Kidney (tissue), 14 donors: ENCODE data around the gene HMGXB3. TPM values are rescaled to one million over a fixed set of nuclear protein-coding genes. Genes with fewer than 3 reads are reported as not detected.

ENCODE experiments used
- DNase-seq, 5 donors: peaks; one replicate each; pipeline ENCODE4 v3.0.0-alpha.2; 2013 to 2020
- FAIRE-seq: peaks from 2 replicates; lab custom pipeline; 2012; peaks lifted over from hg19 to GRCh38; lab: Jason Lieb, UNC
- H3K27ac ChIP-seq, 2 donors: one replicate each; pipeline ENCODE4 v1.7.0; 2013; ENCODE audit warnings: low read depth in 2 of 2, low read length in 2 of 2, inconsistent platforms in 1 of 2
- H3K27me3 ChIP-seq: one replicate; pipeline ENCODE4 v1.7.1; 2013; ENCODE audit warnings: low read length, inconsistent platforms; ENCODE audit not compliant: control insufficient read depth, insufficient read depth
- H3K36me3 ChIP-seq, 3 donors: one replicate each; pipeline versions ENCODE4 v1.7.0 to v1.7.1; 2013; ENCODE audit warnings: low read length in 3 of 3, control low read depth in 1 of 3, inconsistent platforms in 1 of 3; ENCODE audit not compliant: insufficient read depth in 3 of 3, control insufficient read depth in 2 of 3
- H3K4me1 ChIP-seq, 3 donors: one replicate each; pipeline versions ENCODE4 v1.7.0 to v1.7.1; 2013; ENCODE audit warnings: low read length in 3 of 3, inconsistent platforms in 1 of 3, low read depth in 1 of 3; ENCODE audit not compliant: control insufficient read depth in 2 of 3, insufficient read depth in 2 of 3
- H3K4me3 ChIP-seq, 3 donors: one replicate each; pipeline versions ENCODE4 v1.7.0 to v1.8.1; 2013; ENCODE audit warnings: low read length in 3 of 3, control low read depth in 1 of 3, inconsistent platforms in 1 of 3
- H3K9ac ChIP-seq, 3 donors: one replicate each; pipeline versions ENCODE4 v1.7.0 to v1.7.1; 2013; ENCODE audit warnings: low read length in 3 of 3, control low read depth in 1 of 3, inconsistent platforms in 1 of 3
- H3K9me3 ChIP-seq, 3 donors: one replicate each; pipeline versions ENCODE4 v1.7.0 to v1.7.1; 2013; ENCODE audit warnings: low read length in 3 of 3, control low read depth in 1 of 3, inconsistent platforms in 1 of 3; ENCODE audit not compliant: control insufficient read depth in 2 of 3, insufficient read depth in 1 of 3
- intact Hi-C: fragments of 100-400 bp; cut with DNase I; formaldehyde crosslinking; loops from one replicate; pipeline ENCODE4 v1.11.1; 2022
- polyA plus RNA-seq: library from polyadenylated mRNA; stranded (reverse); fragments of 350-450 nt; fragmentation: Illumina TruSeq; extraction: RNeasy Lipid Tissue Mini Kit (QIAGEN cat#74804); gene quantifications from one replicate; pipeline ENCODE4 v1.2.3, GENCODE V29; 2014; ENCODE audit warnings: low read depth, low replicate concordance; ENCODE audit not compliant: insufficient read depth
- total RNA-seq: library from RNA; stranded (reverse); fragmentation: NEBNext Ultra II Directional; extraction: Animal tissue kit (Norgen Biotek cat#: 25700); gene quantifications from one replicate; pipeline ENCODE4 v1.2.1, GENCODE V29; 2021
- TF ChIP-seq, protein P1 (sequence below): IDR thresholded peaks from 3 replicates; pipeline ENCODE4 v1.5.1; 2012; ENCODE audit warnings: mild to moderate bottlenecking, moderate library complexity, borderline replicate concordance; ENCODE audit not compliant: insufficient read depth; ENCODE audit errors: extremely low read depth
- donor health status: control.
- donor health status: control.
- donor health status: control.
- donor health status: control.
- donor health status: control.
- donor health status: DM: yes; HTN: yes; CAD: no.
- donor health status: Normal renal cell carcinoma (clear cell type).

The HMGXB3 gene
- total and polyA plus RNA-seq, 2 donors from 2014 or later, result 9.5 to 29.3 TPM

DNA sequence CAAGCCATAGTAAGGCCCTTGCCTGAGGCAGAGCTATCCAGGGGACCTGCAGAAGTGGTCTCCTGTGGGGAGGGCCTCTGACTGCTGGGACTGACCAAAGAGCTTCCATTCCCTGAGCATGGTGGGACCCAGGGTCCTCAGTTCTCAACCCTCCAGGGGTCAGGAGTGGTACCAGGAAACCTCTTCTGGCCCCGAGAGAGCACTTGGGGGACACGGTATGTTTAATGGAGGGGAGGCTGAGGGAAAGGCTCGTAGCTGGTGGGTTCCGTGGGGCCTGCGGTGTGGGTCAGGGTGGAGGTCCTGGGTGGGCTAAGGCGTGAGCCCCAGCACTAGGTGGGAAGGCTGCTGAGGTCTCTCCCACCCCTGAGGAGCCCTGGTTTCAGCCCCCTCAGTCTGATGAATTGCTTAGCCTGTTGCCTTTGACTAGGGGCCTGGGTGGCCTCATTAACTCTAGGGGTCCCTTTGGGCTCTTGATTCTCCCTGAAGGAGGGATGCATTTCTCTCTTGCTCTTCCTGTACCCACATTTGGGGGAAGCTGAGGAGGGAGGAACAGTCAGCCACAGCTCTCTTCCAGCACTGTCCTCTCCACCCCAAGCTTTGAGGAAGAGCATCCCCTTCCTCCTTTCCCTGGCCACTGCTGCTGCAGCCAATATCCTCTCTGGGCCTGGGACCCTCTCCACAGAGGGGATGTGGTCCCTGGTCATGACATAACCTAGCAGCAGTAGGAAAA is 51.9 kb downstream of the HMGXB3 start:
- H3K27me3 ChIP-seq, result no peaks in the 10 kb centered on the region
- no peak overlapping the region for H3K4me3 ChIP-seq
- intact Hi-C loops, result no loop called here
- H3K36me3 ChIP-seq, result peaks cover 2 to 69% (median 43%) of the 10 kb centered on the region in 3 donors
- FAIRE-seq, result no peak
- H3K9ac ChIP-seq, result no peak overlapping the region
- no peaks in the 10 kb centered on the region for H3K4me1 ChIP-seq
- H3K9me3 ChIP-seq, result no peaks in the 10 kb centered on the region
- TF ChIP-seq, protein P1, sequence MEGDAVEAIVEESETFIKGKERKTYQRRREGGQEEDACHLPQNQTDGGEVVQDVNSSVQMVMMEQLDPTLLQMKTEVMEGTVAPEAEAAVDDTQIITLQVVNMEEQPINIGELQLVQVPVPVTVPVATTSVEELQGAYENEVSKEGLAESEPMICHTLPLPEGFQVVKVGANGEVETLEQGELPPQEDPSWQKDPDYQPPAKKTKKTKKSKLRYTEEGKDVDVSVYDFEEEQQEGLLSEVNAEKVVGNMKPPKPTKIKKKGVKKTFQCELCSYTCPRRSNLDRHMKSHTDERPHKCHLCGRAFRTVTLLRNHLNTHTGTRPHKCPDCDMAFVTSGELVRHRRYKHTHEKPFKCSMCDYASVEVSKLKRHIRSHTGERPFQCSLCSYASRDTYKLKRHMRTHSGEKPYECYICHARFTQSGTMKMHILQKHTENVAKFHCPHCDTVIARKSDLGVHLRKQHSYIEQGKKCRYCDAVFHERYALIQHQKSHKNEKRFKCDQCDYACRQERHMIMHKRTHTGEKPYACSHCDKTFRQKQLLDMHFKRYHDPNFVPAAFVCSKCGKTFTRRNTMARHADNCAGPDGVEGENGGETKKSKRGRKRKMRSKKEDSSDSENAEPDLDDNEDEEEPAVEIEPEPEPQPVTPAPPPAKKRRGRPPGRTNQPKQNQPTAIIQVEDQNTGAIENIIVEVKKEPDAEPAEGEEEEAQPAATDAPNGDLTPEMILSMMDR, result no peak
- DNase-seq, result peak in 1 of 5 donors; percentile 12
- no peak overlapping the region for H3K27ac ChIP-seq

DNA sequence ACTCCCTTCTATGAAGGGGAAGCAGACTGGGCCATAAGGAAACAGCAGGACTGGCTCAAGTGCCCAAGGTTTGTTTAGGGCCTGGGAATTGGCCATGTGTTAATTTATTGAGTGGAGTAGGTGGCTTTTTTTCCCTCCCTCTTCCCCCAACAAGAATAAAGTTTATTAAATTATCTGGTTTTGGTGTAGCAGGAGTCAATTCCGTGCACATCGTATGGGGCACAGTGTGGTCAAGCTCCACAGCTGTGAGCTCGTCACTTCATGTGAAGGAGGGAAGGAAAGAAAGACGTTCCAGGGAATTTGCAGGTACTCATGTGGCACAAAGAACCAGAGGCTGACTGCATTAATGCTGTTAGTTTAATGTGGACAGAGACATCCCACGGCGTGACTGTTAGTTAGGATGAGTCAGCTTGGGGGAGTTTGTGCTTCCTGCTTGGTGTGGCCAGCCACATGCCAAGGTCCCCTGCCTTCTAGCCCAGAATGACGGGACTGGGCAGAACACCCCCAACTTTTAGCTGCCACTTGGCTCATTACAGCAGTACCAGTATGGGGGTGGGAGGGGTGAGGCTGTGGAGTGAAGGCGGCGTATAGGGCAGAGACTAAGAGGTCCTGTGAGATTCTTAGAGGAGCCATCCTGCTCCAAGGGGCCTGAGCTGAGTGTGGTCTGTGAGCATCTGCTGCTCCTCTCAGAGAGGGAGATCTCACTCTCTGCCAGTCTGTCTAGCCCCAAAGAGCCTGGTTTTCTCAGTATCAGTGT is 52.6 kb downstream of the HMGXB3 start:
- Histone ChIP-seq H3K27ac (no peak overlapping the region), H3K9me3 (no peaks in the 10 kb centered on the region), H3K36me3 (peaks cover 2 to 62% (median 37%) of the 10 kb centered on the region in 3 donors), H3K4me1 (no peaks in the 10 kb centered on the region), H3K4me3 (no peak overlapping the region), H3K9ac (no peak overlapping the region), H3K27me3 (no peaks in the 10 kb centered on the region)
- FAIRE-seq (no peak), DNase-seq (peak in 1 of 5 donors; percentile 22)
- intact Hi-C loops, result no loop called here
- TF ChIP-seq, protein P1, result no peak

DNA sequence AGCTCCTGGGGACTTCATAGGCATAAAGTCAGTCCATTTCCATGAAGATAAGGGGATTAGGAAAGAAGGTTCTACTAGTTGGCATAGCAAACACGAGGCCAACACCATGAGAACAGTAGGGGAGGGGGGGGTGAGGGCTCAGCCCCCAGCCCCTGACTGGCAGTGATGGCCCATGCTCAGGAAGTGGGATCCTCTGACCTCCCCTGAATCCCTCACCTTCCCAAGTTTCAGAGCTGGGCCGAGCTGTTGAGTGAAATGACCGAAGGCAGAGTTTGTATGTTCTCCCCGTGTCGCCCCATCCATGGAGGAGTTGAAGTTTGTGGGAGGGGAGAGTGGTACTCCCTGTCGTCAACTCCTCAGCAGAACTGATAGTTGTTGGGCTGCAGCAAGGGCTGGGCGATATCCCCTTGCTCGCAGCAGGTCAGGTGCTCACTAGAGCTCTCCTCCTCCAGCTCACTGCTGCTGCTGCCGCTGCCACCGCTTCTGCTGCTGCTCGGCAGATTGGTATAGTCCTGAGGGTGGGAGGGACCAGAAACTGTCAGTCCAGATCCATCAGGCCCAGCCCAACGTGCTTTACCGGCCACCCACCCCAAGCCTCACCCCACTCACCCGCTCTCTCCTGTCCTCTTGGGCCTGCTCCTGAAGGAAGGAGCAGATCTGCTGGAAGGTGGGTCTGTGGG is 53.3 kb downstream of the HMGXB3 start:
- FAIRE-seq, result no peak
- no peak overlapping the region for H3K4me3 ChIP-seq
- H3K36me3 ChIP-seq, result peaks cover under 1 to 55% (median 32%) of the 10 kb centered on the region in 3 donors
- no peak overlapping the region for H3K27ac ChIP-seq
- no peaks in the 10 kb centered on the region for H3K4me1 ChIP-seq
- H3K9me3 ChIP-seq, result no peaks in the 10 kb centered on the region
- no peak overlapping the region for H3K9ac ChIP-seq
- H3K27me3 ChIP-seq, result no peaks in the 10 kb centered on the region
- intact Hi-C loops, result no loop called here
- DNase-seq, result peak in 1 of 5 donors; percentile 26
- TF ChIP-seq, protein P1, result no peak
